ENCODE measurements around the gene GNG3.
A peak's percentile ranks its signal among the peaks of the same experiment; 100 is the strongest.
"Not testable (repeated sequence)": the region's sequence is repeated elsewhere in the genome, so short reads cannot be mapped to it uniquely, and the experiment has no call there.

Gene GNG3

DNA sequence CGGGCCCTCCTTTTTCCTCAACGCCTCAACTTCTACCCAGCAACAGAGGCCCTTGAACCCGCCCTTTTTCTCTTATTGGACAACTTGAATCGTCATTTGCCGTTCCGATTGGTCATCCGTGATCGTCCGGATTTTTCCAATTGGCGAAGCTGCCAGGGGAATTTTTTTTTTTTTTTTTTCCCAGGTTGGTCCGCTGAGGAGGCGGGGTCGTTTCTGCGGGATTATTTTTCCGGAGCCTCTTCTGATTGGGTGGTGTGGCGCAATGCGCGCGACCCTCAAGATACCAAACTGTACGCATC is 20.3 kb downstream of the GNG3 start:
- Histone ChIP-seq H3K4me3 (ENCODE audit: low read depth, low read length) (peak overlapping the region; percentile 88), H3K79me2 (peaks cover 37% of the 10 kb centered on the region), H3K9ac (no peak overlapping the region), H3K4me2 (ENCODE audit: low read length) (peak overlapping the region; percentile 94), H3K27ac (peak overlapping the region; percentile 94), H2AFZ (peak overlapping the region; percentile 88), H3K36me3 (ENCODE audit: control insufficient read depth, insufficient read depth, low read length) (no peaks in the 10 kb centered on the region), H3K27me3 (ENCODE audit: control insufficient read depth, insufficient read depth, low read length) (no peaks in the 10 kb centered on the region), H3K9me3 (ENCODE audit: control insufficient read depth, low read length) (no peaks in the 10 kb centered on the region), H3K4me1 (peaks cover 9% of the 10 kb centered on the region)
- TF ChIP-seq CTCF (IDR thresholded peaks at IDR 0.05): no peak

- Histone ChIP-seq H2AFZ (peak within 1 kb of the TSS; percentile 88), H3K9ac (peak within 1 kb of the TSS; percentile 28), H3K4me2 (ENCODE audit: low read length) (peak within 1 kb of the TSS; percentile 94), H3K9me3 (ENCODE audit: control insufficient read depth, low read length) (no peaks in the 10 kb centered on the region), H3K79me2 (peaks cover 32% of the 10 kb centered on the region), H3K36me3 (ENCODE audit: control insufficient read depth, insufficient read depth, low read length) (no peaks in the 10 kb centered on the region), H3K4me1 (peaks cover 9% of the 10 kb centered on the region), H3K4me3 (ENCODE audit: low read depth, low read length) (peak within 1 kb of the TSS; percentile 88), H3K27ac (peak within 1 kb of the TSS; percentile 94), H3K27me3 (ENCODE audit: control insufficient read depth, insufficient read depth, low read length) (no peaks in the 10 kb centered on the region)
- TF ChIP-seq CTCF (IDR thresholded peaks at IDR 0.05): no peak
Observed at GRCh38 chr11:62728171-62728988, 20.9 kb downstream of the GNG3 start, which contains the start of gene TTC9C. Gene TTC9C, plus strand, starts transcription at chr11:62728486. Its CDS starts 363 bp downstream, at chr11:62728849.

GRCh38 chr11:62730076-62730475 is 22.6 kb downstream of the GNG3 start:
- H3K27ac ChIP-seq; H3K27me3 ChIP-seq (ENCODE audit: control insufficient read depth, insufficient read depth, low read length); H3K4me2 ChIP-seq (ENCODE audit: low read length); H3K4me3 ChIP-seq (ENCODE audit: low read depth, low read length); H2AFZ ChIP-seq; H3K9me3 ChIP-seq (ENCODE audit: control insufficient read depth, low read length); H3K36me3 ChIP-seq (ENCODE audit: control insufficient read depth, insufficient read depth, low read length); H3K4me1 ChIP-seq; H3K9ac ChIP-seq: not testable (repeated sequence)
- H3K79me2 ChIP-seq: peaks cover 23% of the 10 kb centered on the region

DNA sequence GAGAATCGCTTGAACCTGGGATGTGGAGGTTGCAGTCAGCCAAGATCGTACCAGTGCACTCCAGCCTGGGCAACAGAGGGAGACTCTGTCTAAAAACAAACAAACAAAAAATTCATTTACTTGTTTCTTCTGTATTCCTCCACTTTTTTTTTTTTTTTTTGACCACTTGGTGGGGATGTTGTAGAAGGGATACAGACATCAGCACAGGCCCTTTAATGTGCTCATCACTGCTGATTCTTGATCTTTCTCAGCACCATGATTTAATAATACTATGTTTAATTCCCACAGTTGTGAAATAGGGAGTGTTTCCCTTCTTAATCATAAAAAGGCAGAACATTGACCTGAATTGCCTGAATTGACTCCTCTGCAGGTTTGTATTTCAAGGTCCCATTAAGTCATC is 25.4 kb downstream of the GNG3 start:
- H3K9ac ChIP-seq: no peak overlapping the region
- no peak for TF ChIP-seq CTCF (IDR thresholded peaks at IDR 0.05)
- peaks cover 16% of the 10 kb centered on the region for H3K79me2 ChIP-seq
- H3K27me3 ChIP-seq (ENCODE audit: control insufficient read depth, insufficient read depth, low read length): no peaks in the 10 kb centered on the region
- no peaks in the 10 kb centered on the region for H3K9me3 ChIP-seq (ENCODE audit: control insufficient read depth, low read length)
- peaks cover 3% of the 10 kb centered on the region for H3K4me1 ChIP-seq
- H3K4me3 ChIP-seq (ENCODE audit: low read depth, low read length): no peak overlapping the region
- no peak overlapping the region for H3K27ac ChIP-seq
- H2AFZ ChIP-seq: no peak overlapping the region
- H3K36me3 ChIP-seq (ENCODE audit: control insufficient read depth, insufficient read depth, low read length): no peaks in the 10 kb centered on the region
- no peak overlapping the region for H3K4me2 ChIP-seq (ENCODE audit: low read length)

DNA sequence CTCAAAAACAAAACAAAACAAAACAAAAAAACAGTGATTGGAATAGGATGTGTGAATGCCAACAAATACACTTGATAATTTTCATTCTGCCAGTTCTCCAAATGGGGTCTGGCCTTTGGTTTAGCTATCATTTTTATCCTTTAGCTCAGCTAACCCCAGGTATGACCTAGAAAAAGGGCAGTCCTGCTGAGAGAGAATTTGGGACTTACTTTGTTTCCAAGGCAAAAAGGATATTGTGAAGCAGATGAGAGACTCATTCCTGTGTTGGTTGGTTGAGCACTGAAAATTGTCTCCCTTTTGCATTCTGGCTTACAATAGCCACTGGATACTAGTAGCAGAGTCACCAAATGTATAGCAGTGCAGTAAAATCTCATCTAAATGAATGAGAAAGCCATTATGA is 29.7 kb downstream of the GNG3 start:
- no peak overlapping the region for H3K4me2 ChIP-seq (ENCODE audit: low read length)

More for the DNA sequence above, 29.7 kb downstream of the GNG3 start:
- TF ChIP-seq CTCF (IDR thresholded peaks at IDR 0.05): no peak
- peaks cover 6% of the 10 kb centered on the region for H3K79me2 ChIP-seq
- no peak overlapping the region for H3K9ac ChIP-seq
- no peaks in the 10 kb centered on the region for H3K9me3 ChIP-seq (ENCODE audit: control insufficient read depth, low read length)
- no peak overlapping the region for H2AFZ ChIP-seq
- H3K36me3 ChIP-seq (ENCODE audit: control insufficient read depth, insufficient read depth, low read length): no peaks in the 10 kb centered on the region
- H3K27me3 ChIP-seq (ENCODE audit: control insufficient read depth, insufficient read depth, low read length): no peaks in the 10 kb centered on the region
- no peaks in the 10 kb centered on the region for H3K4me1 ChIP-seq
- H3K27ac ChIP-seq: no peak overlapping the region
- no peak overlapping the region for H3K4me3 ChIP-seq (ENCODE audit: low read depth, low read length)

Data from parathyroid adenoma (tissue), 2 donors.